Mesenchymal stem cell (in vitro differentiated cells and primary cell): ENCODE results near the gene COQ4.

Source experiments
- DNase-seq: peaks from one replicate; pipeline ENCODE4 v3.0.0-alpha.2; 2013
- H2AFZ ChIP-seq: one replicate; pipeline ENCODE4 v1.6.1; 2013; ENCODE audit warnings: low read depth, mild to moderate bottlenecking, control low read depth, inconsistent platforms, low read length, moderate library complexity
- H2AK5ac ChIP-seq: 2 replicates; pipeline ENCODE4 v1.6.1; 2013; ENCODE audit warnings: low read length, moderate library complexity, mild to moderate bottlenecking, inconsistent platforms; ENCODE audit not compliant: severe bottlenecking
- H2BK120ac ChIP-seq: one replicate; pipeline ENCODE4 v1.6.1; 2013; ENCODE audit warnings: low read depth, mild to moderate bottlenecking, inconsistent platforms, low read length, moderate library complexity
- H2BK12ac ChIP-seq, 2 experiments: one replicate each; pipeline ENCODE4 v1.6.1; 2013; ENCODE audit warnings: inconsistent platforms in 2 of 2, low read length in 2 of 2, mild to moderate bottlenecking in 2 of 2, moderate library complexity in 2 of 2, control low read depth in 1 of 2
- H2BK15ac ChIP-seq: one replicate; pipeline ENCODE4 v1.6.1; 2013; ENCODE audit warnings: mild to moderate bottlenecking, low read depth, inconsistent platforms; ENCODE audit not compliant: poor library complexity, severe bottlenecking
- H2BK5ac ChIP-seq: 2 replicates; pipeline ENCODE4 v1.6.1; 2013; ENCODE audit warnings: low read depth, mild to moderate bottlenecking, low read length, control low read depth, inconsistent platforms; ENCODE audit not compliant: poor library complexity, severe bottlenecking
- H3K14ac ChIP-seq, 2 experiments: one replicate each; pipeline ENCODE4 v1.6.1; 2013; ENCODE audit warnings: inconsistent platforms in 2 of 2, low read length in 2 of 2, control low read depth in 1 of 2, mild to moderate bottlenecking in 1 of 2, moderate library complexity in 1 of 2
- H3K18ac ChIP-seq, 2 experiments: one replicate each; pipeline ENCODE4 v1.6.1; 2013; ENCODE audit warnings: inconsistent platforms in 2 of 2, low read length in 2 of 2, control low read depth in 1 of 2, low read depth in 1 of 2, mild to moderate bottlenecking in 1 of 2
- H3K23ac ChIP-seq, 2 experiments: one replicate each; pipeline ENCODE4 v1.6.1; 2013; ENCODE audit warnings: inconsistent platforms in 2 of 2, low read length in 2 of 2, mild to moderate bottlenecking in 2 of 2, moderate library complexity in 2 of 2, control low read depth in 1 of 2
- H3K27ac ChIP-seq: 2 replicates; pipeline ENCODE4 v1.5.1; 2013; ENCODE audit warnings: mild to moderate bottlenecking, moderate library complexity, low read length, control low read depth, inconsistent platforms; ENCODE audit not compliant: poor library complexity, severe bottlenecking
- H3K27me3 ChIP-seq, 2 experiments: 2 replicates each; pipeline versions ENCODE4 v1.6.1 to v1.7.0; 2013; ENCODE audit warnings: low read length in 2 of 2, mild to moderate bottlenecking in 2 of 2, moderate library complexity in 2 of 2, control low read depth in 1 of 2, inconsistent platforms in 1 of 2; ENCODE audit not compliant: control insufficient read depth in 1 of 2, insufficient read depth in 1 of 2
- H3K36me3 ChIP-seq, 2 experiments: 2 replicates each; pipeline versions ENCODE4 v1.6.1 to v1.7.0; 2013; ENCODE audit warnings: low read length in 2 of 2, control low read depth in 1 of 2, inconsistent platforms in 1 of 2, low read depth in 1 of 2, mild to moderate bottlenecking in 1 of 2; ENCODE audit not compliant: insufficient read depth in 2 of 2, control insufficient read depth in 1 of 2
- H3K4ac ChIP-seq, 2 experiments: one replicate each; pipeline ENCODE4 v1.6.1; 2013; ENCODE audit warnings: inconsistent platforms in 2 of 2, low read length in 2 of 2, mild to moderate bottlenecking in 2 of 2, moderate library complexity in 2 of 2, control low read depth in 1 of 2, low read depth in 1 of 2
- H3K4me1 ChIP-seq: 2 replicates; pipeline ENCODE4 v1.6.1; 2013; ENCODE audit warnings: low read depth, low read length, control low read depth; ENCODE audit not compliant: control insufficient read depth, insufficient read depth
- H3K4me2 ChIP-seq: 2 replicates; pipeline ENCODE4 v1.6.1; 2013; ENCODE audit warnings: low read length, mild to moderate bottlenecking, inconsistent platforms; ENCODE audit not compliant: poor library complexity, severe bottlenecking
- H3K4me3 ChIP-seq, 2 experiments: 2 replicates each; pipeline versions ENCODE4 v1.5.1 to v1.7.0; 2013; ENCODE audit warnings: low read length in 2 of 2, mild to moderate bottlenecking in 2 of 2, control low read depth in 1 of 2, low read depth in 1 of 2; ENCODE audit not compliant: insufficient read depth in 1 of 2
- H3K79me1 ChIP-seq: replicated peaks from 2 replicates; pipeline ENCODE4 v1.6.1; 2013; ENCODE audit warnings: mild to moderate bottlenecking, control low read depth, low read length, inconsistent platforms; ENCODE audit not compliant: poor library complexity, severe bottlenecking
- H3K9ac ChIP-seq: 2 replicates; pipeline ENCODE4 v1.7.0; 2013; ENCODE audit warnings: mild to moderate bottlenecking, low read length, moderate library complexity
- H3K9me3 ChIP-seq: 2 replicates; pipeline ENCODE4 v1.7.0; 2013; ENCODE audit warnings: mild to moderate bottlenecking, low read length; ENCODE audit not compliant: control insufficient read depth
- H4K8ac ChIP-seq: one replicate; pipeline ENCODE4 v1.6.1; 2013; ENCODE audit warnings: inconsistent platforms, mild to moderate bottlenecking, low read length, moderate library complexity
- H4K91ac ChIP-seq: one replicate; pipeline ENCODE4 v1.6.1; 2013; ENCODE audit warnings: mild to moderate bottlenecking, low read length, inconsistent platforms
- WGBS: methylation state at CpG from one replicate; pipeline ENCODE4 v1.1.7; 2013; ENCODE audit warnings: mixed read lengths; 5-methylcytosine and 5-hydroxymethylcytosine counted together

Gene COQ4

GRCh38 chr9:128325629-128326028 lies 3.0 kb downstream of the COQ4 start:
- no peak overlapping the region for H2BK12ac ChIP-seq
- no peak for DNase-seq
- no peak overlapping the region for H2BK5ac ChIP-seq
- no peak overlapping the region for H2AK5ac ChIP-seq
- H3K23ac ChIP-seq = no peak overlapping the region
- no peaks in the 10 kb centered on the region for H3K9me3 ChIP-seq
- peaks cover 16% of the 10 kb centered on the region for H3K4me1 ChIP-seq
- H3K4ac ChIP-seq = no peak overlapping the region
- 95% methylated on average over 13 of the region's 13 CpGs for WGBS
- H3K14ac ChIP-seq = no peak overlapping the region
- no peak overlapping the region for H3K9ac ChIP-seq
- H3K27me3 ChIP-seq = no peaks in the 10 kb centered on the region
- peaks cover 41 to 57% of the 10 kb centered on the region in 2 experiments for H3K36me3 ChIP-seq
- no peak overlapping the region for H2AFZ ChIP-seq
- H4K8ac ChIP-seq = no peak overlapping the region
- no peak overlapping the region for H4K91ac ChIP-seq
- peaks cover 43% of the 10 kb centered on the region for H3K79me1 ChIP-seq
- H3K27ac ChIP-seq = no peak overlapping the region
- no peak overlapping the region for H3K4me2 ChIP-seq
- no peak overlapping the region for H2BK15ac ChIP-seq
- H2BK120ac ChIP-seq = no peak overlapping the region
- H3K18ac ChIP-seq = no peak overlapping the region
- no peak overlapping the region for H3K4me3 ChIP-seq

- no peak overlapping the region for H3K4ac ChIP-seq
- H3K4me2 ChIP-seq = no peak overlapping the region
- H3K18ac ChIP-seq = no peak overlapping the region
- H2AFZ ChIP-seq = no peak overlapping the region
- peaks cover 5% of the 10 kb centered on the region for H3K4me1 ChIP-seq
- peaks cover 11% of the 10 kb centered on the region for H3K79me1 ChIP-seq
- no peak overlapping the region for H3K4me3 ChIP-seq
- no peak overlapping the region for H3K23ac ChIP-seq
- no peak overlapping the region for H3K14ac ChIP-seq
- H3K9ac ChIP-seq = no peak overlapping the region
- H3K27me3 ChIP-seq = no peaks in the 10 kb centered on the region
- no peaks in the 10 kb centered on the region for H3K9me3 ChIP-seq
- H4K91ac ChIP-seq = peak overlapping the region; percentile 35
- peaks cover 33 to 38% of the 10 kb centered on the region in 2 experiments for H3K36me3 ChIP-seq
- no peak overlapping the region for H2BK12ac ChIP-seq
- no peak overlapping the region for H2BK15ac ChIP-seq
- H2BK5ac ChIP-seq = no peak overlapping the region
- no peak for DNase-seq
- H2BK120ac ChIP-seq = no peak overlapping the region
- H3K27ac ChIP-seq = no peak overlapping the region
- H4K8ac ChIP-seq = no peak overlapping the region
- no peak overlapping the region for H2AK5ac ChIP-seq
- WGBS = 95% methylated on average over 11 of the region's 11 CpGs
These were observed 10.8 kb downstream of the COQ4 start for GRCh38 chr9:128333451-128333869.

- Histone ChIP-seq H2BK15ac (no peak overlapping the region), H2BK120ac (no peak overlapping the region)
- 97% methylated on average over 7 of the region's 7 CpGs for WGBS
These were observed 12.5 kb downstream of the COQ4 start for GRCh38 chr9:128335161-128335560.

GRCh38 chr9:128335914-128336313 lies 13.3 kb downstream of the COQ4 start:
- peaks cover 27 to 29% of the 10 kb centered on the region in 2 experiments for H3K36me3 ChIP-seq
- no peak overlapping the region for H2BK120ac ChIP-seq
- H3K4me2 ChIP-seq = no peak overlapping the region
- H4K91ac ChIP-seq = no peak overlapping the region
- no peak overlapping the region for H3K9ac ChIP-seq
- H3K27me3 ChIP-seq = no peaks in the 10 kb centered on the region
- H4K8ac ChIP-seq = no peak overlapping the region
- H2BK5ac ChIP-seq = no peak overlapping the region
- no peak overlapping the region for H2AFZ ChIP-seq
- DNase-seq = no peak
- H3K9me3 ChIP-seq = no peaks in the 10 kb centered on the region
- H3K79me1 ChIP-seq = no peaks in the 10 kb centered on the region
- no peak overlapping the region for H3K27ac ChIP-seq
- no peak overlapping the region for H3K23ac ChIP-seq
- peaks cover 4% of the 10 kb centered on the region for H3K4me1 ChIP-seq
- H2AK5ac ChIP-seq = no peak overlapping the region
- no peak overlapping the region for H2BK15ac ChIP-seq
- H3K4me3 ChIP-seq = no peak overlapping the region
- no peak overlapping the region for H2BK12ac ChIP-seq
- no peak overlapping the region for H3K4ac ChIP-seq
- no peak overlapping the region for H3K14ac ChIP-seq
- no peak overlapping the region for H3K18ac ChIP-seq
- WGBS = 97% methylated on average over 2 of the region's 2 CpGs

More at GRCh38 chr9:128335161-128335560, 12.5 kb downstream of the COQ4 start:
- Histone ChIP-seq H3K9ac (no peak overlapping the region), H3K27me3 (no peaks in the 10 kb centered on the region), H3K23ac (no peak overlapping the region), H2AFZ (no peak overlapping the region), H3K4me2 (no peak overlapping the region), H4K8ac (no peak overlapping the region), H3K4ac (no peak overlapping the region), H3K79me1 (peaks cover 2% of the 10 kb centered on the region), H3K14ac (no peak overlapping the region), H2BK5ac (no peak overlapping the region), H4K91ac (no peak overlapping the region), H3K36me3 (peaks cover 27 to 29% of the 10 kb centered on the region in 2 experiments), H3K4me3 (no peak overlapping the region), H3K9me3 (no peaks in the 10 kb centered on the region), H3K27ac (no peak overlapping the region), H2AK5ac (no peak overlapping the region), H3K18ac (no peak overlapping the region), H3K4me1 (peaks cover 2% of the 10 kb centered on the region), H2BK12ac (no peak overlapping the region)
- DNase-seq = no peak
